Activated CD4-positive, alpha-beta T cell treated with anti-CD3 and anti-CD28 coated beads, Interleukin-10, Interleukin-2, amounts not matched to agents 100 ng/mL and 50 ng/mL, durations not matched to agents 16 hours and 8 hours (primary cell): Measurements from ENCODE around the gene PKD1.
A peak's percentile ranks its signal among the peaks of the same experiment; 100 is the strongest.

ENCODE experiments used
- DNase-seq: peaks from one replicate; pipeline ENCODE4 v3.0.0-alpha.2; 2020

The PKD1 gene

GRCh38 chr16:2070576-2071453, 64.9 kb downstream of the PKD1 start:
- DNase-seq, result no peak

GRCh38 chr16:2066139-2066538, 69.6 kb downstream of the PKD1 start:
- DNase-seq, result no peak

- DNase-seq, result no peak
These were observed 71.2 kb downstream of the PKD1 start for GRCh38 chr16:2064368-2064945.

DNA sequence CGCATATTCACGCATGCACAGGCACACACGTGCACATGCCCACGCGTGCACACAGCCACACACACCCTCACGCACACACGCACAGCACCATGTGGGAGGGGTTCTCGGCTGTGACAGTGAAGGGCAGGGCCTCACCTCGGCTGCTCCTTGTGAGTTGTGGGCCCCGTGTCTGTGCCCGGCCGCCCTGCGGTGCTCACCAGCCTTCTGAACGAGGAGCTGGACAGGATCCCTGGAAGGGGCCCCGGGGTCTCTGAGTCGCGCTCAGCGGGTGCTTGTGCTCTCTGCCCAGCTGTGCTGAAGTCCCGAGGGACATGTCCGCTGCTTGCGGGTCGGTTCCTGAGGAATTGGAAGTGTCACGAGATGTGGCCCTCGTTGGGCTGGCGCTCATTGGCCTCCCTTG, 71.8 kb downstream of the PKD1 start:
- no peak for DNase-seq

DNA sequence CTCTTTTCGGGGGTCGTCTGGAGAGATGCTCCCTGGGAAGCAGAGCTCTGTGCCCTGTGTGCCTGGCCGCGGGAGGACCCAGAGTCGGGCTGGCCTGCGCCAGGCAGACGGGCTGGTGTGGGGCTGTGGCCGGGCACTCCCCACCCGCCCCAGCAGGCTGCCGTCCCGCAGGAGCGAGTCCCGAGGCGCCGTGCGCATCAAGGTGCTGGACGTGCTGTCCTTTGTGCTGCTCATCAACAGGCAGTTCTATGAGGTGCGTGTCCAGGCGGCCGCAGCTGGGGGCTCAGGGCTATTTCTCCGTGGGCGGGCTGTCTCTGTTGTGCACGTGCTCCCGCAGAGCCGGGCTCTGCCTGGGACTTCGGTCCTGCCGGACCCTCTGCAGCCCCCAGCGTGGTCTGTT, 72.9 kb downstream of the PKD1 start:
- no peak for DNase-seq

DNA sequence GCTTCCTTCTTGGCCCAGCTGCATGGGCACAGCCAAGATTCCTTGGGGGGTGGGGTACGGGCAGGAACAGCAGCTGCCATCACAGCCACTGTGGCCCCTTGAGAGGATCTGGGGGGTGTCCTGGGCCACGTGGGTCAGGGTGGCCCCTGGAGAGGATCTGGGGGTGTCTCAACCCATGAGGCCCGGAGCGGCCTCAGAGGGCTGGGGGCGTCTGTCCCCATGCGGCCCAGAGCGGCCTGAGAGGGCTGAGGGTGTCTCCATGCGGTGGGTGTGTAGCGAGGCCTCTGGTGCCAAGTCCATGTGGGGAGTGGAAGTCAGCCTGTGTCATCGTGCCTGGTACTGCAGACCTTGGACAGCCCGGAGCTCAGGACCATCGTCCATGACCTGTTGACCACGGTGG, 74.2 kb downstream of the PKD1 start:
- no peak for DNase-seq

- DNase-seq, result no peak
These were observed 74.7 kb downstream of the PKD1 start for GRCh38 chr16:2061023-2061422.

DNA sequence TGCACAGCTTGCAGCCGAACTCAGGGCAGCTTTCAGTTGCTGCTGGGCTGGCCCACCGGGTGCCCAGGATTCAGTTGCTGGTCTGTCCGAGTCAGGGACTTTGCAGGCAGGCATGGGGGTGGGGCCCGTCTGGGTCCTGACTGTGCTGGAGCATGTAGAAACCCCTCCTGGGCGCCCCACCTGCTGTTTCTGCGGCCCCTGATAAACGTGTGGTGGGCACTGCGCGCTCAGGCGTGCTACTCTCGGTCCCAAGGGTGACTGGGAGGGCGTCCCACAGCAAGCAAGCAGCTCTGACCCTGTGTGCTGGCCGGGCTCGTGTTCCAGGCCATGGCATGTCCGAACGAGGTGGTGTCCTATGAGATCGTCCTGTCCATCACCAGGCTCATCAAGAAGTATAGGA, 75.4 kb downstream of the PKD1 start:
- DNase-seq, result no peak

DNA sequence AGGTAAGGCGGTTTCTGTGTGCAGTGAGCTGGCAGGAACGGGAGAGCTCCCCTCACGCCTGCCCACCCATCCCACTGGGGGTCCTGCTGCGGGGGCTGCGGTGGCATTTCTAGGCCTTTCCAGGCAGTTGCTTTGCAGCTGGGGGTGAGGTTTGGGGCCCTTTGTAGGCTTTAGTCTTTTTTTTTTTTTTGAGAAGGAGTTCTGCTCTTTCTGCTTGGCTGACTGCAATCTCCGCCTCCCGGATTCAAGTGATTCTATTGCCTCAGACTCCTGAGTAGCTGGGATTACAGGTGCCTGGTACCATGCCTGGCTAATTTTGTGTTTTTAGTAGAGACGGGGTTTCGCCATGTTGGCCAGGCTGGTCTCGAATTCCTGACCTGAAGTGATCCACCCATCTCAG, 76.8 kb downstream of the PKD1 start:
- no peak for DNase-seq

DNA sequence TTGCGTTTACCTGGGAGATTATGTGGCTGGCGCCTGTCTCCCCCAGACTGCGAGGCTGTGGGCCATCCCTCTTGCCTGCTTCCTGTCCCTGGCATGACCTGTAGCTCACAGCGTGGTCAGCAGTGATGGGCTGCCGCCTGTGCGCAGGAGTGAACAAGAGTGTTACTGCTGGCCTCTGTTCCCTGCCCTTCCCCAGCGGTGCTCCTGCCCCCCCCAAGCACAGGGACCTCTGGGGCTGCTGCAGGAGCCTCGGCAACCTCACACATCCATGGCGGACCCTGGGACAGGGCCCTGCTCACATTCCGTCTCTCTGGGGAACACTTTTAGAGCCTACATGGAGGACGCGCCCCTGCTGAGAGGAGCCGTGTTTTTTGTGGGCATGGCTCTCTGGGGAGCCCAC, 77.3 kb downstream of the PKD1 start:
- DNase-seq, result no peak

GRCh38 chr16:2057438-2057837, 78.3 kb downstream of the PKD1 start:
- DNase-seq, result no peak

- DNase-seq, result no peak
These were observed 78.9 kb downstream of the PKD1 start for GRCh38 chr16:2056681-2057407.

GRCh38 chr16:2056077-2056476, 79.6 kb downstream of the PKD1 start:
- no peak for DNase-seq

DNA sequence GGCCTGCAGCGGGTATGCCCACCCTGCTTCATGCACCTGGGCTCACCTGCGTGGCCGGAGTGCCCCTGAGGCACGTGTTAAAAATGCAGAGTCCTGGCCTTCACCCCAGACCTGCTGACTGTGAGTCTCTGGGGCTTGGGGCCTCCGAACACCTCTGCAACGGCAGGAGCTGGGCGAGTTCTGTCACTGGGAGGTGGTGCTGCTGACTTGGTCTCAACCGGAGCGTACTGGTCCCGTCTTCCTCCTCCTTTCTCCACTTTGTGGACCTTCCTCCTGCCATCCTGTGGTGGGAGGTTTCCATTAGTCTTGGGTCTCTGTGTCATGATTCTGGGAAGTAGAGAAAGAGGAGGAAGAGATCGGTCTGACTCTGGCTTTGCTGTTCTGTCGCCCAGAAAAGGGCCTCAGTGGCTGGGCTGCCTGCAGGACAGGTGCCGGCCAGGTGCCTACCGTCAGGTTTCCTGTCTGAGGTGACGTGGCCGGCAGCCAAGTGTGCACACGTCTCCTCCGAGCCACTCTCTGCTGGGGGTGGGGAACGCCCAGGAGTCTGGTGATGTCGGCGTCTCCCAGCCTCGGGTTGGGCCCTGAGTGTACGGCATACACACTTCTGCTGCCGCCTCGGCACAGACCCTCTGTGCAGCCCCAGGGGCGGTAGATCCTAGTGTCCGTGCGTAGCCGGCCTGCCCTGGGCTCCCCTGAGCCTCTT, 81.0 kb downstream of the PKD1 start:
- DNase-seq, result no peak

DNA sequence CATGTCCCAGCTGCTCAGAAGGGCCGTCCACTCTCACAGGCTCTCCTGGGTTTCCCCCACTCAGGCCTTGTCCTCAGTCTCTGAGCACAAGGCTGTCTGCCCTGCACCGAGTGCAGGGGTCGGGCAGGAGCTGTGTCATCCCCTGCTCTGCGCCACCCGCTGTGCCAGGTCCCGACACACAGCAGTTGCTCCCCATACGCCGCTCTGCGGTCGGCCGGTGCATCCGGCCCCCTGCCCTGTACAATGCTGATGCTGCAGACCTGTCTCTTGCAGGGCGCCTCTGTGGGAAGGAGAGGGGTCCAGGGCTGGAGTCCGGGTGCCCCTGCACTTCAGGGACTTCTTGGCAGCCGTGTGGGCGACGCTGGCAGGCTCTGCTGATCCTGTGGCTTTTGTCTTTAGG, 81.8 kb downstream of the PKD1 start:
- no peak for DNase-seq

GRCh38 chr16:2053211-2053610, 82.5 kb downstream of the PKD1 start:
- no peak for DNase-seq

GRCh38 chr16:2048116-2048543, 87.6 kb downstream of the PKD1 start:
- no peak for DNase-seq

GRCh38 chr16:2047330-2048115, 88.2 kb downstream of the PKD1 start, which contains the start of the genes NTHL1 and TSC2:
TSS of gene NTHL1 (minus strand) at chr16:2047834. CDS start at chr16:2047823, 11 bp downstream.
TSS of gene TSC2 (plus strand) at chr16:2047985. CDS start at chr16:2048616, 631 bp downstream.
- peak; percentile 98 for DNase-seq

DNA sequence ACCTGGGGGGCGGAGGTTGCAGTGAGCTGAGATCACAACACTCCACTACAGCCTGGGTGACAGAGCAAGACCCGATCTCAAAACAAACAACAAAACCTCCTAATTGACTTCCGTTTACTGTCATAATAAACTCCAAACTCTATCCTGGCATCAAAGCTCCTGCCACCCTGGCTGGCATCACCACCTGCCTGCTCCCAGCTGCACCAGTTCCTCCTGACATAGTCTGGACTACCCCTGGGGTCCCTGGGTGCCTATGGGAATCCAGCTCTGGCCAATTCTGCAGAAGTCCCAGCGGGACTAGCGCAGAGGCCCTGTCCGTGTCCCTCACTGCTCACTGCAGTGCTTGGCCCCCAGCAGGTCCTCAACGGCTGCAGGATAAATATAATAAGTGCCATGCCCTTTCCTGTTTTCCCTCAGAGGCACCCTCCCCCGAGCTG, 88.8 kb downstream of the PKD1 start:
- no peak for DNase-seq

GRCh38 chr16:2045965-2046892, 89.5 kb downstream of the PKD1 start:
- no peak for DNase-seq

- DNase-seq, result no peak
These were observed 91.2 kb downstream of the PKD1 start for GRCh38 chr16:2044541-2044940.
